GM12878 (cell line): ENCODE data around the gene CENPX. TPM values are rescaled to one million over a fixed set of nuclear protein-coding genes. Genes with fewer than 3 reads are reported as not detected.

ENCODE experiments used
- ATAC-seq: fragments of 200-7000 bp; cut with Tn5 transposase; 3 replicates; pipeline ENCODE4 v1.9.1; 2020; ENCODE audit warnings: mild to moderate bottlenecking, moderate library complexity
- BruUV-seq: library from RNA; stranded (reverse); fragments of 400-500 nt; replicated peaks from 2 replicates; lab custom pipeline; 2021; lab: Mats Ljungman, UMichigan
- CTCF ChIA-PET: fragments of 300-600 bp; sonication (Branson Sonifier 250); formaldehyde crosslinking; extraction: SDS; loops from one replicate; lab custom pipeline; 2021; ENCODE audit warnings: inconsistent platforms; lab: Yijun Ruan, JAX
- POLR2A ChIA-PET: fragments of 350-600 bp; formaldehyde crosslinking; extraction: SDS; loops from one replicate; lab custom pipeline; 2021; ENCODE audit warnings: inconsistent platforms; lab: Charles Lee
- RAD21 ChIA-PET: fragments of 300-600 bp; sonication (Branson Sonifier 250); formaldehyde crosslinking; loops from one replicate; lab custom pipeline; 2023; ENCODE audit warnings: antibody characterized with exemption; ENCODE audit not compliant: unreplicated experiment; lab: Charles Lee
- SMC1A ChIA-PET: fragments of 300-600 bp; sonication (Branson Sonifier 250); formaldehyde crosslinking; loops from one replicate; lab custom pipeline; 2023; ENCODE audit not compliant: unreplicated experiment, uncharacterized antibody; lab: Charles Lee
- DNase-seq: peaks from one replicate; pipeline ENCODE4 v3.0.0-alpha.2; 2011; ENCODE audit warnings: low read depth, low spot score
- FAIRE-seq: peaks from 3 replicates; lab custom pipeline; 2011; peaks lifted over from hg19 to GRCh38; lab: Jason Lieb, UNC
- H2AFZ ChIP-seq: 2 replicates; pipeline ENCODE4 v1.6.0; 2011; ENCODE audit warnings: low read depth, low read length, control low read depth; ENCODE audit not compliant: control insufficient read depth
- H3K27ac ChIP-seq: 2 replicates; pipeline ENCODE4 v1.5.1; 2011; ENCODE audit warnings: control low read depth; ENCODE audit not compliant: control insufficient read depth, insufficient read depth
- H3K27me3 ChIP-seq, 2 experiments: replicated peaks in 1 of 2; 2 replicates each; pipeline versions ENCODE4 v1.6.0 to v1.6.1; 2011; ENCODE audit warnings: low read length in 1 of 2; ENCODE audit not compliant: control insufficient read depth in 2 of 2, insufficient read depth in 2 of 2
- H3K36me3 ChIP-seq, 2 experiments: 2 replicates each; pipeline ENCODE4 v1.5.1; 2011; ENCODE audit warnings: low read length in 1 of 2; ENCODE audit not compliant: control insufficient read depth in 2 of 2, insufficient read depth in 2 of 2
- H3K4me1 ChIP-seq: 2 replicates; pipeline ENCODE4 v1.6.1; 2011; ENCODE audit warnings: mild to moderate bottlenecking, low read length, moderate library complexity, mixed read lengths; ENCODE audit not compliant: control insufficient read depth, insufficient read depth
- H3K4me2 ChIP-seq: 2 replicates; pipeline ENCODE4 v1.6.0; 2011; ENCODE audit warnings: control low read depth; ENCODE audit not compliant: control insufficient read depth, insufficient read depth
- H3K4me3 ChIP-seq: fragments of 200-600 bp; sonication (generic); 2 replicates; pipeline ENCODE4 v1.5.1; 2016
- H3K79me2 ChIP-seq: 2 replicates; pipeline ENCODE4 v1.6.0; 2011; ENCODE audit warnings: low read length; ENCODE audit not compliant: control insufficient read depth, insufficient read depth
- H3K9ac ChIP-seq: 2 replicates; pipeline ENCODE4 v1.8.0; 2011; ENCODE audit warnings: low read length, control low read depth, mixed read lengths; ENCODE audit not compliant: control insufficient read depth, insufficient read depth
- H3K9me3 ChIP-seq: replicated peaks from 3 replicates; pipeline ENCODE4 v1.5.1; 2011; ENCODE audit warnings: mild to moderate bottlenecking, low read length; ENCODE audit not compliant: control insufficient read depth, insufficient read depth
- H4K20me1 ChIP-seq: 2 replicates; pipeline ENCODE4 v1.6.0; 2011; ENCODE audit not compliant: control insufficient read depth, insufficient read depth
- BACH1 ChIP-seq: fragments of 450-650 bp; IDR thresholded peaks from 2 replicates; pipeline ENCODE4 v1.6.1; 2017; ENCODE audit warnings: mild to moderate bottlenecking, borderline replicate concordance
- HDAC2 ChIP-seq: fragments of 200-600 bp; sonication (generic); IDR thresholded peaks from 2 replicates; pipeline ENCODE4 v1.6.1; 2017
- MXI1 ChIP-seq: fragments of 150-350 bp; IDR thresholded peaks from 2 replicates; pipeline ENCODE4 v1.6.1; 2011; ENCODE audit warnings: low read depth, mild to moderate bottlenecking, inconsistent platforms, low read length, improper control_type of control experiment
- POLR2A ChIP-seq: IDR thresholded peaks from 2 replicates; pipeline ENCODE4 v1.6.1; 2011; ENCODE audit warnings: low read depth, mild to moderate bottlenecking, low read length
- WGBS: methylation state at CpG from one replicate; pipeline ENCODE4 v1.1.6; 2016; ENCODE audit warnings: low lambda C conversion rate; ENCODE audit not compliant: insufficient replicate concordance, insufficient coverage; ENCODE audit errors: missing lambda C conversion rate; 5-methylcytosine and 5-hydroxymethylcytosine counted together
- in situ Hi-C: fragments of 300-500 bp; cut with MboI; formaldehyde crosslinking; loops from 9 replicates; pipeline ENCODE4 v1.14.3; 2018; ENCODE audit warnings: mixed read lengths
- intact Hi-C: fragments of 100-400 bp; cut with micrococcal nuclease; formaldehyde crosslinking; loops from one replicate; pipeline ENCODE4 v1.14.2; 2022; ENCODE audit not compliant: unreplicated experiment
- polyA plus RNA-seq, 11 experiments: library from polyadenylated mRNA; depleted of rRNA in 4 of 11; unstranded in 6 of 11; stranded (reverse) in 5 of 11; fragments of >200 nt; fragmentation: Nextera tagmentation in 4 of 11; fragmentation: Illumina TruSeq in 1 of 11; extraction: Ambion mirVana in 4 of 11; extraction: Trizol in 1 of 11; gene quantifications; 1 replicate in 1 of 11; 2 replicates in 10 of 11; pipeline versions ENCODE4 v1.2.1 to v1.2.3, GENCODE V29; 2011 to 2016; ENCODE audit warnings: inconsistent platforms in 2 of 11, missing spikeins in 2 of 11, low read depth in 1 of 11
- total RNA-seq, 4 experiments: library from RNA; depleted of rRNA in 3 of 4; stranded (reverse); fragments of >200 nt in 3 of 4; fragmentation: Illumina TruSeq in 1 of 4; extraction: Trizol in 1 of 4; gene quantifications; 2 replicates each; pipeline versions ENCODE4 v1.2.1 to v1.2.3, GENCODE V29; 2013 to 2021
- TF ChIP-seq, protein P1 (sequence below): IDR thresholded peaks from 2 replicates; pipeline ENCODE4 v1.6.1; 2012; ENCODE audit warnings: low read depth, low read length, improper control_type of control experiment
- TF ChIP-seq, protein P2 (sequence below): fragments of 450-650 bp; IDR thresholded peaks from 2 replicates; pipeline ENCODE4 v1.6.1; 2017; ENCODE audit warnings: mild to moderate bottlenecking

The CENPX gene
- total and polyA plus RNA-seq, 10 of the 15 experiments (the other 5 are each of a cell fraction or from before 2014, with no cell fraction given): 11.7 to 182 (median 71.9) TPM

DNA sequence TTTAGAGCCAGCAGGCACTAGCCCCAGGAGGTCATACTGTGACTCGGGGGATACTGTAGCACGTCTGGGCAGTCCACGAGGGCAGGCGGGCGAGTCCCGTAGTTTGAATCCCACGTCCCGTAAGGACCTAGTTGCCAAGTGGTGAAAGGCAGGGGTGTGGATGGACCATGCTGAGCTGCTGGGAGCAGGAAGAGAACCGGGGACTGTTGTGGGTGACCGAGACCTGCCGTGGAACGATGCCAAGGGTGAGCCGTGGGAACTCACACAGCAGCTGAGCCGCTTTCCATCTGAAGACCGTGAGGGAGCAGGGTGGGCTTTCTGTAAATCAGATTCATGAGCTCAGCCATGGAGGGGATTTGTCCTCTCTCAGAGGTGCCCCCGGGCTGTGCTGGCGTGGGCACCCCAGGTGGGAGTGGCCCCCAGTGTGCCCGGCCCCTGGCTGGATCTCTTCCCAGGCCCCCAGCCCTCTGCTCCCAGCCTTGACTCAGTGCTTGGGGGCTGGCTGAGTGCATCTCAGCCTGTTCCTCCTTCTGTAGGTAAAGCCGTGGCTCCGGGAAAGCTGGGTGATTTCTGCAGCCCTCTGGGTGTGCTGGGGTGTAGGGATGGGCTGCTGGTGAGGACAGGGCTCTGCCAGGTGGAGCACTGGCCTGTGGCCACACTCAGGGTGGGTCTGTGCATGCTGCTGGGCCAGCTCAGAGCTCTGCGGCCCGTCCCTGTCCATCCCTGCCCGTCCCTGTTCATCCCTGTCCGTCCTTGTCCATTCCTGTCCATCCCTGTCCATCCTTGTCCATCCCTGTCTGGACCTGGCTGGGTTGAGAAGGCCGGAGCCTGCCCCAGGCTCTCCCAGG is 31.6 kb downstream of the CENPX start (continued):
- TF ChIP-seq MXI1: no peak
- TF ChIP-seq, protein P1, sequence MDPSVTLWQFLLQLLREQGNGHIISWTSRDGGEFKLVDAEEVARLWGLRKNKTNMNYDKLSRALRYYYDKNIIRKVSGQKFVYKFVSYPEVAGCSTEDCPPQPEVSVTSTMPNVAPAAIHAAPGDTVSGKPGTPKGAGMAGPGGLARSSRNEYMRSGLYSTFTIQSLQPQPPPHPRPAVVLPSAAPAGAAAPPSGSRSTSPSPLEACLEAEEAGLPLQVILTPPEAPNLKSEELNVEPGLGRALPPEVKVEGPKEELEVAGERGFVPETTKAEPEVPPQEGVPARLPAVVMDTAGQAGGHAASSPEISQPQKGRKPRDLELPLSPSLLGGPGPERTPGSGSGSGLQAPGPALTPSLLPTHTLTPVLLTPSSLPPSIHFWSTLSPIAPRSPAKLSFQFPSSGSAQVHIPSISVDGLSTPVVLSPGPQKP: no peak
- TF ChIP-seq HDAC2: no peak

DNA sequence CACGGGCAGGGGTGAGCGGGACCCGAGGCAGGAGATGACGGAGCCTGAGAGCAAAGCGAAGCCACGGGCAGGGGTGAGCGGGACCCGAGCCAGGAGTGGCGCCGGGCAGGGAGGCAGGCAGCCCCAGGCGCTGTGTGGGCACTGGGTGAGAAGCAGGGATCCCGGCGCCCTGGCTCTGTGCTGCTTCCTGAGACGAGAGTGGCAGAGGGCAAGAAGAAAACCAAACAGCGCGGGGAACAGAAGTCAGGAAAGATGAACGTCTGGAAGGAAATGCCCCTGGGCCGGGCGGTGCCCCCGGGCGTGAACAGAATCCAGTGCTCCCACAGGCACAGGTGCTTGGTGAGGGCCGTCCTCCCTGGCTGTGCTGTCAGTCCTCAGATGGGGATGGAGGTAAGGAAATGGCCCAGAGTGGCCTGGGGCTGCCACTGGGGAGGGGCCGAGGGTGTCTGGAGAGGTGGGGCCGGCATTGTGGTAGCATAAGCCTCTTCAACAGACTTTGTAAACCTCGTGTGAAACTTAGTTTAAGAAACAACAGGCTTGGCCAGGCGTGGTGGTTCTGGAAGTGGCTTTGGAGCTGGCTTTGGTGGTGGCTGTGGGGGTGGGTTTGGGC is 35.4 kb downstream of the CENPX start:
- WGBS: 89% methylated on average over 17 of the region's 26 CpGs
- Histone ChIP-seq H4K20me1 (no peaks in the 10 kb centered on the region), H3K79me2 (no peaks in the 10 kb centered on the region), H2AFZ (no peak overlapping the region), H3K9ac (no peak overlapping the region), H3K9me3 (no peaks in the 10 kb centered on the region), H3K36me3 (peaks cover 3 to 10% of the 10 kb centered on the region in 2 experiments; a peak in 3 of 4 replicates), H3K4me3 (no peak overlapping the region), H3K4me1 (no peaks in the 10 kb centered on the region), H3K27ac (no peak overlapping the region), H3K27me3 (no peaks in the 10 kb centered on the region), H3K4me2 (no peak overlapping the region)
- POLR2A ChIA-PET: interaction anchor here (0.6 kb wide), 1 partner anchor 19 kb away, joined by 4 read pairs; no protein-coding TSS in a partner anchor
- in situ Hi-C loops (no loop called here), intact Hi-C loops (no loop called here)
- RAD21 ChIA-PET: no interaction called here
- ATAC-seq (no peak), FAIRE-seq (no peak), DNase-seq (no peak)
- TF ChIP-seq POLR2A (peak; percentile 14; the same call in 1 of the 2 replicates), BACH1 (no peak)
- TF ChIP-seq, protein P2, sequence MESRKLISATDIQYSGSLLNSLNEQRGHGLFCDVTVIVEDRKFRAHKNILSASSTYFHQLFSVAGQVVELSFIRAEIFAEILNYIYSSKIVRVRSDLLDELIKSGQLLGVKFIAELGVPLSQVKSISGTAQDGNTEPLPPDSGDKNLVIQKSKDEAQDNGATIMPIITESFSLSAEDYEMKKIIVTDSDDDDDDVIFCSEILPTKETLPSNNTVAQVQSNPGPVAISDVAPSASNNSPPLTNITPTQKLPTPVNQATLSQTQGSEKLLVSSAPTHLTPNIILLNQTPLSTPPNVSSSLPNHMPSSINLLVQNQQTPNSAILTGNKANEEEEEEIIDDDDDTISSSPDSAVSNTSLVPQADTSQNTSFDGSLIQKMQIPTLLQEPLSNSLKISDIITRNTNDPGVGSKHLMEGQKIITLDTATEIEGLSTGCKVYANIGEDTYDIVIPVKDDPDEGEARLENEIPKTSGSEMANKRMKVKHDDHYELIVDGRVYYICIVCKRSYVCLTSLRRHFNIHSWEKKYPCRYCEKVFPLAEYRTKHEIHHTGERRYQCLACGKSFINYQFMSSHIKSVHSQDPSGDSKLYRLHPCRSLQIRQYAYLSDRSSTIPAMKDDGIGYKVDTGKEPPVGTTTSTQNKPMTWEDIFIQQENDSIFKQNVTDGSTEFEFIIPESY: no peak
- CTCF ChIA-PET: no interaction called here
- no TSS peak for BruUV-seq
- SMC1A ChIA-PET: no interaction called here
